Spleen (tissue), 7 donors: Measurements from ENCODE around the gene KCTD5.

Source experiments
- POLR2A ChIP-seq, 3 donors: fragments of 450-650 bp; IDR thresholded peaks; one replicate each; pipeline ENCODE4 v1.5.1; 2017; ENCODE audit warnings: antibody characterized with exemption in 3 of 3, mild to moderate bottlenecking in 1 of 3
- TF ChIP-seq, protein P1 (sequence below), 11 experiments: fragments of 200-600 bp in 7 of 11; fragments of 450-650 bp in 4 of 11; sonication (generic) in 4 of 11; IDR thresholded peaks in 8 of 11; conservative IDR thresholded peaks in 3 of 11; 1 replicate in 7 of 11; 2 replicates in 4 of 11; pipeline versions ENCODE4 v1.4.0 to v1.8.0; 2016 to 2021; ENCODE audit warnings: antibody characterized with exemption in 11 of 11, inconsistent platforms in 4 of 11, mild to moderate bottlenecking in 1 of 11
- donor health status: DM: no; HTN: no; CAD: no; lungs with moderate emphysema.
- donor health status: DM: no; HTN: no; CAD: no.
- donor health status: DM: no; HTN: no; CAD: no.

GRCh38 chr16:2701272-2701671, 18.9 kb downstream of the KCTD5 start:
- TF ChIP-seq, protein P1, sequence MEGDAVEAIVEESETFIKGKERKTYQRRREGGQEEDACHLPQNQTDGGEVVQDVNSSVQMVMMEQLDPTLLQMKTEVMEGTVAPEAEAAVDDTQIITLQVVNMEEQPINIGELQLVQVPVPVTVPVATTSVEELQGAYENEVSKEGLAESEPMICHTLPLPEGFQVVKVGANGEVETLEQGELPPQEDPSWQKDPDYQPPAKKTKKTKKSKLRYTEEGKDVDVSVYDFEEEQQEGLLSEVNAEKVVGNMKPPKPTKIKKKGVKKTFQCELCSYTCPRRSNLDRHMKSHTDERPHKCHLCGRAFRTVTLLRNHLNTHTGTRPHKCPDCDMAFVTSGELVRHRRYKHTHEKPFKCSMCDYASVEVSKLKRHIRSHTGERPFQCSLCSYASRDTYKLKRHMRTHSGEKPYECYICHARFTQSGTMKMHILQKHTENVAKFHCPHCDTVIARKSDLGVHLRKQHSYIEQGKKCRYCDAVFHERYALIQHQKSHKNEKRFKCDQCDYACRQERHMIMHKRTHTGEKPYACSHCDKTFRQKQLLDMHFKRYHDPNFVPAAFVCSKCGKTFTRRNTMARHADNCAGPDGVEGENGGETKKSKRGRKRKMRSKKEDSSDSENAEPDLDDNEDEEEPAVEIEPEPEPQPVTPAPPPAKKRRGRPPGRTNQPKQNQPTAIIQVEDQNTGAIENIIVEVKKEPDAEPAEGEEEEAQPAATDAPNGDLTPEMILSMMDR (IDR thresholded peaks at IDR 0.05 in 8 of 11, conservative IDR thresholded peaks at IDR 0.05 in 3 of 11), result no peak
- no peak for TF ChIP-seq POLR2A (IDR thresholded peaks at IDR 0.05)
